ENCODE results near the gene CBLB. TPM values are rescaled to one million over a fixed set of nuclear protein-coding genes. Genes with fewer than 3 reads are reported as not detected.

CBLB gene
- total RNA-seq, 1 experiment from 2014 or later, result 8.6 TPM

DNA sequence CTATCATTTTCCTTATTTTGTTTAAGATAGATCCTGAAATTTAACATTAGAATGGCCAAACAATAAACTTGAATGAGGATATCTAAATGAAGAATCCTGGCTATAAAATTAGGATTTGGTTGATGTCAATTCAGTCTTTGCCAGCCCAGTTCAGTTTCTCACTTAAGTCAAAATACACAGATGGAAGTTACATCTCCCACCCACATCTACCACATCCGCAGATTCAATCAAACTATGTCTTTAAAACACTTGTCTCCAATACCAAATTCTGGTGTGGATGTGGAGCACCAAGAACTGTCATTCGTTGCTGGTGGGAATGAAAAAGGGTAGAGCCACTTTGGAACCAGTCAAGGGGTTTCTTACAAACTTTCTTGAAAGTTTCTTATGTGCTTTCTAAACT is 18.2 kb downstream of the CBLB start:
- in situ Hi-C loops (cut with HindIII; ENCODE audit: low pct_unique_long_range_greater_than_20kb, low sequenced_read_pairs), result no loop called here
- no TSS peak for BruUV-seq (replicated peaks)
- no peaks in the 10 kb centered on the region for H3K27me3 ChIP-seq (ENCODE audit: control insufficient read depth, insufficient read depth, low read length)
- DNase-seq (ENCODE audit: low read depth, low spot score) (no peak), ATAC-seq (no peak)
- no peaks in the 10 kb centered on the region; the same call in 1 of the 2 replicates for H3K36me3 ChIP-seq (ENCODE audit: control insufficient read depth, insufficient read depth, low read length)
- H3K4me1 ChIP-seq (ENCODE audit: control insufficient read depth, insufficient read depth, low read length), result no peaks in the 10 kb centered on the region
- H3K27ac ChIP-seq (ENCODE audit: low read length), result no peak overlapping the region
- ChIA-PET POLR2A (no interaction called here), CTCF (no interaction called here)
- intact Hi-C loops (cut with micrococcal nuclease; ENCODE audit: unreplicated experiment), result no loop called here
- H3K9me3 ChIP-seq (ENCODE audit: control insufficient read depth, insufficient read depth, low read depth, low read length), result no peaks in the 10 kb centered on the region
- H3K4me3 ChIP-seq (ENCODE audit: low read depth in 2 of 2, low read length in 2 of 2), result no peak overlapping the region
- TF ChIP-seq, protein P1, sequence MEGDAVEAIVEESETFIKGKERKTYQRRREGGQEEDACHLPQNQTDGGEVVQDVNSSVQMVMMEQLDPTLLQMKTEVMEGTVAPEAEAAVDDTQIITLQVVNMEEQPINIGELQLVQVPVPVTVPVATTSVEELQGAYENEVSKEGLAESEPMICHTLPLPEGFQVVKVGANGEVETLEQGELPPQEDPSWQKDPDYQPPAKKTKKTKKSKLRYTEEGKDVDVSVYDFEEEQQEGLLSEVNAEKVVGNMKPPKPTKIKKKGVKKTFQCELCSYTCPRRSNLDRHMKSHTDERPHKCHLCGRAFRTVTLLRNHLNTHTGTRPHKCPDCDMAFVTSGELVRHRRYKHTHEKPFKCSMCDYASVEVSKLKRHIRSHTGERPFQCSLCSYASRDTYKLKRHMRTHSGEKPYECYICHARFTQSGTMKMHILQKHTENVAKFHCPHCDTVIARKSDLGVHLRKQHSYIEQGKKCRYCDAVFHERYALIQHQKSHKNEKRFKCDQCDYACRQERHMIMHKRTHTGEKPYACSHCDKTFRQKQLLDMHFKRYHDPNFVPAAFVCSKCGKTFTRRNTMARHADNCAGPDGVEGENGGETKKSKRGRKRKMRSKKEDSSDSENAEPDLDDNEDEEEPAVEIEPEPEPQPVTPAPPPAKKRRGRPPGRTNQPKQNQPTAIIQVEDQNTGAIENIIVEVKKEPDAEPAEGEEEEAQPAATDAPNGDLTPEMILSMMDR (IDR thresholded peaks at IDR 0.05), result no peak
- no peak for TF ChIP-seq POLR2AphosphoS5 (IDR thresholded peaks at IDR 0.05; ENCODE audit: low read depth, low read length)
- no peak for TF ChIP-seq SIN3A (IDR thresholded peaks at IDR 0.05; ENCODE audit: borderline replicate concordance, insufficient read depth, low read depth, low read length)
- no peak for TF ChIP-seq TCF7L2 (IDR thresholded peaks at IDR 0.05; ENCODE audit: low read depth, low read length)
- TF ChIP-seq, protein P2, sequence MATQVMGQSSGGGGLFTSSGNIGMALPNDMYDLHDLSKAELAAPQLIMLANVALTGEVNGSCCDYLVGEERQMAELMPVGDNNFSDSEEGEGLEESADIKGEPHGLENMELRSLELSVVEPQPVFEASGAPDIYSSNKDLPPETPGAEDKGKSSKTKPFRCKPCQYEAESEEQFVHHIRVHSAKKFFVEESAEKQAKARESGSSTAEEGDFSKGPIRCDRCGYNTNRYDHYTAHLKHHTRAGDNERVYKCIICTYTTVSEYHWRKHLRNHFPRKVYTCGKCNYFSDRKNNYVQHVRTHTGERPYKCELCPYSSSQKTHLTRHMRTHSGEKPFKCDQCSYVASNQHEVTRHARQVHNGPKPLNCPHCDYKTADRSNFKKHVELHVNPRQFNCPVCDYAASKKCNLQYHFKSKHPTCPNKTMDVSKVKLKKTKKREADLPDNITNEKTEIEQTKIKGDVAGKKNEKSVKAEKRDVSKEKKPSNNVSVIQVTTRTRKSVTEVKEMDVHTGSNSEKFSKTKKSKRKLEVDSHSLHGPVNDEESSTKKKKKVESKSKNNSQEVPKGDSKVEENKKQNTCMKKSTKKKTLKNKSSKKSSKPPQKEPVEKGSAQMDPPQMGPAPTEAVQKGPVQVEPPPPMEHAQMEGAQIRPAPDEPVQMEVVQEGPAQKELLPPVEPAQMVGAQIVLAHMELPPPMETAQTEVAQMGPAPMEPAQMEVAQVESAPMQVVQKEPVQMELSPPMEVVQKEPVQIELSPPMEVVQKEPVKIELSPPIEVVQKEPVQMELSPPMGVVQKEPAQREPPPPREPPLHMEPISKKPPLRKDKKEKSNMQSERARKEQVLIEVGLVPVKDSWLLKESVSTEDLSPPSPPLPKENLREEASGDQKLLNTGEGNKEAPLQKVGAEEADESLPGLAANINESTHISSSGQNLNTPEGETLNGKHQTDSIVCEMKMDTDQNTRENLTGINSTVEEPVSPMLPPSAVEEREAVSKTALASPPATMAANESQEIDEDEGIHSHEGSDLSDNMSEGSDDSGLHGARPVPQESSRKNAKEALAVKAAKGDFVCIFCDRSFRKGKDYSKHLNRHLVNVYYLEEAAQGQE (IDR thresholded peaks at IDR 0.05; ENCODE audit: insufficient read depth in 1 of 2, low read depth in 2 of 2, low read length in 1 of 2), result no peak

DNA sequence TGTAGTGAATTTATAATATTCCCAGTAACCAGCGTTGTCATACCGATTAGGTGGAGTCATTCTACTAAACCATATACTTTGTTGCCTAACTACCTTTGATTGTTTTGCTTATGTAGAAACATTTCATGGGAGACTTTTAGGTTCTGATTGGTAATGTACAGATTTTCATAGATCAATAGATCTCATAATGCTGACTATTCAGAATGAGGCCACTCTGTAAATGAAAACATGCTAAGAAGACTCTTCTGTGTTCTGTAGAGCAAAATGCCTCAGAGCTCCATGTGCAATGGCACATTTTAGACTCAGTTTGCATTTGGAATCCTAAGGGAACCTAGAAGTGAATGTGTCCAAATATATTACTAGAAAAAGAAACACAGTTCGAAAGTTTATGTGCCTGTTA is 20.0 kb downstream of the CBLB start:
- no peaks in the 10 kb centered on the region; the same call in 1 of the 2 replicates for H3K4me1 ChIP-seq (ENCODE audit: control insufficient read depth, insufficient read depth, low read length)
- intact Hi-C loops (cut with micrococcal nuclease; ENCODE audit: unreplicated experiment), result no loop called here
- ChIA-PET POLR2A (no interaction called here), CTCF (no interaction called here)
- DNase-seq (ENCODE audit: low read depth, low spot score), result no peak
- no peak for ATAC-seq
- no peaks in the 10 kb centered on the region for H3K27me3 ChIP-seq (ENCODE audit: control insufficient read depth, insufficient read depth, low read length)
- H3K9me3 ChIP-seq (ENCODE audit: control insufficient read depth, insufficient read depth, low read depth, low read length), result no peaks in the 10 kb centered on the region
- in situ Hi-C loops (cut with HindIII; ENCODE audit: low pct_unique_long_range_greater_than_20kb, low sequenced_read_pairs), result no loop called here
- no TSS peak for BruUV-seq (replicated peaks)
- H3K4me3 ChIP-seq (ENCODE audit: low read depth in 2 of 2, low read length in 2 of 2), result no peak overlapping the region
- H3K36me3 ChIP-seq (ENCODE audit: control insufficient read depth, insufficient read depth, low read length), result no peaks in the 10 kb centered on the region; the same call in 1 of the 2 replicates
- H3K27ac ChIP-seq (ENCODE audit: low read length), result no peak overlapping the region
- TF ChIP-seq POLR2AphosphoS5 (IDR thresholded peaks at IDR 0.05; ENCODE audit: low read depth, low read length) (no peak), SIN3A (IDR thresholded peaks at IDR 0.05; ENCODE audit: borderline replicate concordance, insufficient read depth, low read depth, low read length) (no peak), TCF7L2 (IDR thresholded peaks at IDR 0.05; ENCODE audit: low read depth, low read length) (no peak)
- TF ChIP-seq, protein P2 (IDR thresholded peaks at IDR 0.05; ENCODE audit: insufficient read depth in 1 of 2, low read depth in 2 of 2, low read length in 1 of 2), result no peak
- TF ChIP-seq, protein P1 (IDR thresholded peaks at IDR 0.05), result no peak
